ENCODE measurements around the gene SCD. TPM values are rescaled to one million over a fixed set of nuclear protein-coding genes. Genes with fewer than 3 reads are reported as not detected.
A peak's percentile ranks its signal among the peaks of the same experiment; 100 is the strongest.

SCD gene
- total and polyA plus RNA-seq, 10 of the 15 experiments (the other 5 are each of a cell fraction or from before 2014, with no cell fraction given), result 68.7 to 279 (median 99.5) TPM

- BruUV-seq (replicated peaks), result TSS peak; percentile 59
These were observed 649 bp downstream of the SCD start for GRCh38 chr10:100347568-100348195.

More at GRCh38 chr10:100347568-100348195, 649 bp downstream of the SCD start:
- Histone ChIP-seq H4K20me1 (ENCODE audit: control insufficient read depth, insufficient read depth) (peaks cover 4% of the 10 kb centered on the region; the same call in 1 of the 2 replicates), H3K9ac (ENCODE audit: control insufficient read depth, insufficient read depth, low read length) (peak overlapping the region; percentile 79), H3K79me2 (ENCODE audit: control insufficient read depth, insufficient read depth, low read length) (peaks cover 65% of the 10 kb centered on the region), H3K4me2 (ENCODE audit: control insufficient read depth, insufficient read depth) (peak overlapping the region; percentile 73), H2AFZ (ENCODE audit: control insufficient read depth, low read depth, low read length) (peak overlapping the region; percentile 70), H3K36me3 (ENCODE audit: control insufficient read depth in 2 of 2, insufficient read depth in 2 of 2, low read length in 1 of 2) (peaks cover 2 to 34% of the 10 kb centered on the region in 2 experiments), H3K4me1 (ENCODE audit: control insufficient read depth, insufficient read depth, low read length) (peaks cover 18% of the 10 kb centered on the region), H3K27ac (ENCODE audit: control insufficient read depth, insufficient read depth) (peak overlapping the region; percentile 59; the same call in 1 of the 2 replicates), H3K9me3 (replicated peaks; ENCODE audit: control insufficient read depth, insufficient read depth, low read length) (no peaks in the 10 kb centered on the region), H3K27me3 (replicated peaks in 1 of 2; ENCODE audit: control insufficient read depth in 2 of 2, insufficient read depth in 2 of 2, low read length in 1 of 2) (no peaks in the 10 kb centered on the region), H3K4me3 (peak overlapping the region; percentile 86)
- ChIA-PET CTCF (interaction anchor here (0.6 to 7.7 kb wide), 9 partner anchors 10 to 552 kb away, joined by 4 to 91 read pairs (median 10); no protein-coding TSS in a partner anchor), SMC1A (ENCODE audit: uncharacterized antibody, unreplicated experiment) (interaction anchor here (0.7 to 17.4 kb wide), 9 partner anchors 10 to 142 kb away, joined by 3 to 277 read pairs (median 6); no protein-coding TSS in a partner anchor), RAD21 (ENCODE audit: unreplicated experiment) (interaction anchor here (0.6 to 18.1 kb wide), 11 partner anchors 10 to 502 kb away, joined by 3 to 214 read pairs (median 6); no protein-coding TSS in a partner anchor), POLR2A (interaction anchor here (0.6 to 11.8 kb wide), 7 partner anchors 15 to 1094 kb away, joined by 3 to 191 read pairs (median 18); no protein-coding TSS in a partner anchor)
- no peak for TF ChIP-seq ATF3 (IDR thresholded peaks at IDR 0.05; ENCODE audit: borderline replicate concordance, extremely low read depth, low read depth, low read length)
- TF ChIP-seq MXI1 (IDR thresholded peaks at IDR 0.05; ENCODE audit: low read depth, low read length), result peak; percentile 71
- TF ChIP-seq MAX (IDR thresholded peaks at IDR 0.05; ENCODE audit: low read depth, low read length), result peak; percentile 29; the same call in 1 of the 2 replicates
- TF ChIP-seq STAT3 (IDR thresholded peaks at IDR 0.05; ENCODE audit: low read depth, low read length), result no peak
- TF ChIP-seq ZNF274 (IDR thresholded peaks at IDR 0.05; ENCODE audit: insufficient read depth, insufficient read length), result no peak
- TF ChIP-seq WRNIP1 (IDR thresholded peaks at IDR 0.05; ENCODE audit: borderline replicate concordance, low read depth, low read length), result 0 out of 2 replicates have a peak, but pooled peaks have one; percentile 31
- no peak for TF ChIP-seq CHD4 (IDR thresholded peaks at IDR 0.05)
- no peak for TF ChIP-seq CHD1 (IDR thresholded peaks at IDR 0.05; ENCODE audit: low read depth, low read length)
- intact Hi-C loops (cut with micrococcal nuclease; ENCODE audit: unreplicated experiment) (loop anchor here (2.0 kb wide), 1 partner anchor 25 kb away; no protein-coding TSS in a partner anchor), in situ Hi-C loops (cut with MboI) (no loop called here)
- WGBS (ENCODE audit: insufficient coverage, insufficient replicate concordance, low lambda C conversion rate, missing lambda C conversion rate), result 18% methylated on average over 31 of the region's 32 CpGs
- ATAC-seq (peak; percentile 12), FAIRE-seq (no peak), DNase-seq (ENCODE audit: low read depth, low spot score) (no peak)

All from GM12878 (cell line).